ENCODE data around the gene PPARD.
"Not testable (repeated sequence)": the region's sequence is repeated elsewhere in the genome, so short reads cannot be mapped to it uniquely, and the experiment has no call there.

PPARD gene

DNA sequence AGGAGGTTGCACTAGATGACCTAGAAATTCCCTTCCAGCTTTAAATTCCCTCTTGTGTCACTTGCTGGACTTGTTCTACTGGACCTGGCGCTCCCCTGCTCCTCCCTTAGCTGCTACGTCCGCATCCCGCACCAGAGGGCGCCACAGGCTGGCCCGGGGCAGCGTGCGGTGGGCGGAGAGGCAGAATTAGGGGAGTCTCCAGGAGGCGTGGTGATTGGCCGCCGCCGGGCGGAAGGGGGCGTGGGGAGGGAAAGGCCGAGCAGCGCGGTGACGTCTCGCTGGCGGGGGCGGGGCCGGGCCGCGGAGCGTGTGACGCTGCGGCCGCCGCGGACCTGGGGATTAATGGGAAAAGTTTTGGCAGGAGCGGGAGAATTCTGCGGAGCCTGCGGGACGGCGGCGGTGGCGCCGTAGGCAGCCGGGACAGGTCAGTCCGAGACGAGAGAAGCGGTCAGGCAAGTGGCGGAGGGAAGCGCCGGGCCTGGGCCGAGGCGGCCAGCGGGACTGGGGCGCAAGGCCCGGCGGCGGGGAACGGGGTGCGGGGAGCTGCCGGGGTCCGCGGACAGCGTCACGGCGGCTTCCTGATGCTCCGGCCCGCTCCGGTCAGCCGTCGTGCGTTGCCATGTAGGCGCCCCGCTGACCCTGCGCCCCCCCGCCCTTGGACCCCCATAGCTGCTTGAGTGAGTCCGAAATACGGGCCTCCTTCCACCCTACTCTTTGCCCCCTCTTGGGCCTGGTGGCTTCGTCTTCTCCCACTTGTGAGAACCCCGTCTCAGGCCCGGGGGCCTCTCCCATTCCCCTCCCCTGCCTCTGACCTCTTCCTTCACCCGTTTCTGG lies at the start of gene PPARD:
Gene PPARD (plus strand): TSS at position 301 of the 834 bp plus-strand sequence. CDS start 68,530 bp downstream, outside the sequence.
- DNase-seq (ENCODE audit: low spot score), result peak; percentile 94

DNA sequence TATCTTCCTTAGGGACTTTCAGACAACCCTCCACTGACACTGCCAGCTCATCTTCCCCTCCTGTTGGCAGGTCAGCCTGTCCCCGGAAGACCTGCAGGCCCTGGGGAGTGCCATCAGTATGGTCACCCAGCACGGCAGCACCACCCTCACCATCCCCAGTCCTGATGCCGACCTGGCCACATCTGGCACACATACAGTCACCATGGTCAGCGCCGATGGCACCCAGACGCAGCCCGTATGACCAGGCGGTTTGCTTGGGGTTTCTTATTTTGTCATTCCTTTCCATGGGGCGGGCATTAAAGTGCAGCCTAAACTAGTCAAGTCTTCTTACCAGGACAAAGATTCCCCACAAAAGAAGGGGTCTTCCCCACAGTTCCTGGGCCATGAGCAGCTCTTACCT lies 48.7 kb upstream of the PPARD start:
- DNase-seq (ENCODE audit: low spot score), result no peak

DNA sequence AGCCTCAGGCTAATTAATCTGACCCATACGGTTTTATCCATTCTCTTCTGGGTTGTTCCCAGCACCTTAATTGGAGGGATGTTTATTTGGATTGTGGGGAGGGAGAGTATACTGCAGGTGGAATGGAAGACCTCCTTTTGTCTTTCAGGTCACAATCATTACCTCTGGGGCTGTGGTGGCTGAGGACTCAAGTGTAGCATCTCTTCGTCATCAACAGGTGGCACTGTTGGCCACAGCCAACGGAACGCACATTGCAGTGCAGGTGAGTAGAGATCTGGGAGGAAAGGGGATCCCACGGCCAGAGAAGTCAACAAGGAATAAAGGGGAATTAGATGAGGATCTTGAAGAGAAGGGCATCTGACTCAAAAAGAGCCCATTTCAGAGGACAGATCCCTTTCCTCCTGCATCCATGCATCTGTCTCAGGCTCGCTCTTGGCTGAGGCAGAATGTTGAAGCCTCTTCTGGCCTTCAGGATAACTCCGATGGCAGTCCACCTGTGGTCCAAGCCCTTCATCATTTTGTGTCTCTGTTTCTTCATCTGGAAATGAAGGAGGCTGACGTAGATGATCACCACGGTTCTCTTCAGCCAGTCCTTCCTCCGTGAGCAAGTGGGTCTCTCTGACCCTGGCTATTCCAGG lies 47.9 kb upstream of the PPARD start:
- DNase-seq (ENCODE audit: low spot score), result peak; percentile 48

DNA sequence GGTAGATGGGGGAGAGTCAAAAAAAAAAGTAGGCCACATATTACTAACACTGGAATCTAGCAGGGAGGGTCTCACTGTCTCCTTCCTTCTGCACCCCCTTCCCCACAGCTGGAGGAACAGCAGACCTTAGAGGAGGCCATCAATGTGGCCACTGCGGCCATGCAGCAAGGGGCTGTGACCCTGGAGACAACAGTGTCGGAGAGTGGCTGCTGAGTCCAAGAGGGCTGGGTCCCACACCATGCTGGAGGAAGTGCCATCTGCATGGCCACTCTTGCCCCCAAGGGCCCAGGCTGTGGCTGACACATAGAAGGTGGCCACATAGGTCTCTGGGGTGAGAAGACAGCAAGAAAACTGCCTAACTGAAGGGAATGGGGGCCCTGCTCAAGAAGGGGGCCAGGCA lies 47.3 kb upstream of the PPARD start:
- DNase-seq (ENCODE audit: low spot score), result no peak

DNA sequence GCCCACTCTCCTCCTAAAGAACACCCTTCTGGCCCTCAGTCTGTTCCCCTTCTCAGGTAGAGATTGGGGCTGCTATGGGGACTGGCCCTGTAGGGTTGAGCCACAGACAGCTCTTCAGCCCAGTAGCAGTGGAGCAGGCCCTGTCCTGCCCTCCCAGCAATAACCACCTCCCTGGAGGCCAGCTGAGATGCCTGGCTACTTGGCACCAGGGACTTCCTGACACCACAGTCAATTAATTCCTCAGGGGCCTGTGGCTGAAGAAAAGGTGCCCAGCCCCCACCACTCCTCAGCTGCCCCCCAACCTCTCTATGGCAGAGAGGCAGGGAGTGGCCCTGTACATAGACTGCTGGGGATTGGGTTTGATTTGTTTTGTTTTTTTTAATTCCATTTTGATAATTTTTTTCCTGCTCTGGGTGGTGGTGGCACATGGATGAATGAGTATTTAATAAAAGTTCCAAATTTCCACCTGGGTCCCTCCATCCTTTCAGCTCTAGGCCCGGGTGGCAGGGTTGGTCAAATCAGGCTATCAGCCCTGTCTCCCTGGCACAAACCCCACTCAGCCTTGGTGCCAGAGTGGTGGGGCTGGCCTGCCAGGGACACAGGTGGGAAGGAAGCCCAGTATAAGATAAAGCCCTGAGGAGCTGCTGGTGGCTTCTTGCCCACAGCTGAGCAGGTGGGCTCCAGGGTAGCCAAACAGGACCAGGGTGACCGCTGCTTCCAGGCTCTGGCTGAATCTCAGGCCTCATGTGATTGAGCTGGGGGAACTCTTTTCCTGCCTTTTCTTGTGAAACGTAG lies 46.6 kb upstream of the PPARD start:
- no peak for DNase-seq (ENCODE audit: low spot score)

DNA sequence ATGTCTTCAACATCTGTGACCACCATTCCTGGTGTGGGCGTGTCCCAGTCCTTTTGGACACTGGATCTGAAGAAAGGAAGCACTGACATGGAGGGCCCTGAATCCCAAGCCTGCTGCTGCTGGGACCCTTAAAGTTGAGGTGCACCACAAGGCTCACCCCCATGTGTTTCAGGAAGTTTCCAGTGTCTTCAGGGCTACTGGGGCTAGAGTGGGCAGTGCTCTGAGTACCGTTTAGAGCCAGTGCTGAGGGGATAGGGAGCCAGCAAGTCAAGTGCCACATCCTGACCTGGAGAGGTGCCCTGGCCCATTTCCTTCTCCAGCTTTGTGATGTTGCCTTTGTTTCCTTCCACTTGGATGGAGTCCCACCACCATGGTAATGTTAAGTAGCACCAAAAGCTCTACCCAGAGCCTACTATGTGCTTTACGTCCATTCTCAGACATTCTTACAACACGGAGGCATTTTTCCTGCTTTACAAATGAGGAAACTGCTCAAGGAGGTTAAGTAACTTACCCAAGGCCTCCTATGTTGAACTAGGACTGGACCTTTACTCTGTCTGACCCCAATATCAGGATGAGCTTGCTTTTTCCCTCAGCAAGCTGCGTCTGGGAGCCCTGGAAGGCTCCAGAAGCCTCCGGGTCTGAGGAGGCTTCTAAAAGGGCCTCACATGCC lies 45.3 kb upstream of the PPARD start:
- no peak for DNase-seq (ENCODE audit: low spot score)

DNA sequence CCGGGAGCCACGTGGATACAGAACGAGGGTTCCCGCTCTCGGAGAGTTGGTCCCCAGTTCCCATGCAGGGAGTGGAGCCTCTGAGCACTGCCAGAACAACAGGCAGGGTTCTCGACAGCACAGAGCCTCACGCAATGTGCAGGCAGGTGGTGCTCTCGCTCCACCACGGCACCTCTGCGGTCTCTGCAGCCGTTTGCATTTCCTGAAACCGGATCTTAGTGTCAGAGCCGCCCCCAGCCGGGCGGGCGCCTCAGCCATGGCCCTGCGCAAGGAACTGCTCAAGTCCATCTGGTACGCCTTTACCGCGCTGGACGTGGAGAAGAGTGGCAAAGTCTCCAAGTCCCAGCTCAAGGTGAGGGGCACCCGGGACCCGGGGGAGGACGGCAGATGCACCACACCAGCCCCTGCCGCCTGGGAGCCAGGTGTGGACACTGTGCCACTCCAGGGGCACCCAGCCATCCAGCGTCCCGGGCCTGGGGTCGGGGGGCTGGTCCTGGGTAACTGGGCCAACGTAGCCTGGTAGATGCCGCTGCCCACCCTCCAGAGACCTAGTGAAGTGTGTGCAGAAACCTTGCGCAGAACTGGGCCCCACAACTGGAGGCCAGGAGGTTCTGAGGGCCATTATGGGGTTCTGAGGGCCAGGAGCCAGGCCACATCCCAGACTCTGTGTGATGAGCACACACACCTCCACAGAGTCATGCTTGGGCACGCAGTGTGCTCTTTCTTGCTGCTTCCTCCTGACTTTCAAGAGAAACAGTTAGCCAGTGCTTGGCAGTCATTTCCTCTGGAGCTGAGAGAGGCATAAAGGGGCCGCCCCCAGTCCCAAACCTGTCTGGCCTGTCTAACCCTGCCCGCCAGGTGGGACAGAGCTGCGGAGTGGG lies 44.5 kb upstream of the PPARD start, which contains the start of gene DEF6:
Gene DEF6 (plus strand): TSS at position 218 of the 881 bp plus-strand sequence. CDS start 39 bp downstream, at position 257.
- peak; percentile 93 for DNase-seq (ENCODE audit: low spot score)

DNA sequence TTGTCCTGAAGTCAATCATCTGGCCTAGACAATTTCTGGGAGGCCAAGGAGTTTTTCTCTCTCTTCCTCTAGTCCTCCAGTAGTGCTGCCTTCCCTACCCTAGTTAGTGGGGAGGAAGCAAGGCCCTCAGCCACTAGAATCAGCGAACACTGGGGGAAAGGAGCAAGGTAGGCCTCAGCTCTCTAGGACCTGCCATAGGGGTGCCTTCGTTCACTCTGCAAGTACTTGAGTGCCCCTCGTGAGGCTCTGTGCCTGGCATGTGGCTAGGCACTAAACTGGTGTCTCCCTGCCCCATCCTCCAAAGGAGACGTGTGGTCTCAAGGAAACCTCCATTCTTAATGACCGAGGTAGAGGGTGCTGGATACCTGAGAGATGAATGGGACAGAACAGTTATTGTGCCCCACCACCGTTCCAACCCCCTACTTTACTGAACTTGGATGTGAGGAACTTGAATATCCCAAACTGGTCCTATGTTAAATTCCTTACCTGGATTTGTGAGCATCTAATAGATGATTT lies 43.7 kb upstream of the PPARD start:
- DNase-seq (ENCODE audit: low spot score), result no peak

DNA sequence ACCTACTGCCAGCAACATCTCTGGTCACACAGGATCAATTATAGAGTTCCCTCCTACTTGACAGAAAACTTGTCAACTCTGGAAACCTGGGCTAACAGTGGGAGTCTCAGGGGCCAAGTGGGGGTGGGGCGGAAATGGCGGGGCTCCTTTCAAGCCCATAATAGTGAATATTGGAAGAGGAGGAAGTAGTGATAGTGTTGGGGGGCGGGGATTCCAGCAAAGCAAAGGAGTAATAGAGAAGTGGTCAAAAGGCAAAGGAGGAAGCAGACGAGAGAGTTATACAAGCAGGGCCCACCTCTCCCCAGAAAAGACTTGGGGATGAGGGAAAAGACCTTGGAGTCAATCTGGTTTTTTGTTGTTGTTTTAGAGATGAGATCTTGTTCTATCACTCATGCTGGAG lies 42.7 kb upstream of the PPARD start:
- DNase-seq (ENCODE audit: low spot score), result no peak

DNA sequence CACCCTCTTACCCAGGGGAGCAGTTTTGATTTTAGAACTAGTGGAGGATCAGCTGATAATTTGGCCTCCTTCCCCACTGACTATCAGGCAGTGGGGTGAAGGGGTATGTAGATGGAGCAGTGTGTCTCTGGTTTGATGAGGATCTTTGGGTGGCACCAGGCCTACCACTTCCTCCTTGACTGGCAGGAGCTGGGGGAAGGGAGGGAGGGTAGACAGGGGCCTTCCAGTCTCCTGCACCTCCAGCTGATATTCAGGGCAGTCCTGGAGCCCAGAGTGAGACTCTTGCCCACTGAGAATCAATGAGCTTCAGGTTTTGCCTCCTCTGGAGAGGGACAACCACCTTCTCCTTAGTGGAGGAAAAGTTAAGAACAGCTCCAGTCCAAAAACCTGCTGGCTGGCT lies 41.5 kb upstream of the PPARD start:
- no peak for DNase-seq (ENCODE audit: low spot score)

DNA sequence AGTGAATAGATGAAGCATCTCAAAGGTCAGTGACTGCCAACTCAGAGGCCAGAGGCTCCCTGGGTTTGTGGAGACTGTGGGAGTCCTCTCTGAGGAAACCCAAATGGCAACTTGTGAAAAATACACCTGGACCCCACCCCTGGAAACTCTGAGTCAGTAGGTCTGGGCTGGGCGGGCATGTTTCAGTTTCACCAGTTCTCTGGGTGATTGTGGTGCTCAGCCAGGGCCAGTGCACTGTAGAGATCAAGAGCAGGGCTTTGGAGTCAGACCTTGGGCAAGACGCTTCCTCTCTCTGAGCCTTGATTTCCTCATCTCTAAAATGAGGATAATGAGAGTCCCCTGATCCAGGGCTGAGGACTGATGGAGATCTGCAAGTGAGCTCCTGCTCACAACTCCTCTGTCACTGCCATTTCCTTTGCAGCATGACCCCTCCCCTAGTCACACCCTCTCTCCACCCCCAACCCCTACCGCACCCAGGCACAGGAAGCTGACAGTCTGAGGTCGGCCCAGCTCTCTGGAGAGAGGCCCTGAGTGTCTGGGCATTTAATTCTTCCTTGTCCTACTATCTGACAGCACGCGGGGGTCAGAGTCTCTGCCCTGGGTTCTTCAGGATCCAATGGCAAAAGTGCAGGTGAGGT lies 39.6 kb upstream of the PPARD start:
- DNase-seq (ENCODE audit: low spot score), result peak; percentile 51

DNA sequence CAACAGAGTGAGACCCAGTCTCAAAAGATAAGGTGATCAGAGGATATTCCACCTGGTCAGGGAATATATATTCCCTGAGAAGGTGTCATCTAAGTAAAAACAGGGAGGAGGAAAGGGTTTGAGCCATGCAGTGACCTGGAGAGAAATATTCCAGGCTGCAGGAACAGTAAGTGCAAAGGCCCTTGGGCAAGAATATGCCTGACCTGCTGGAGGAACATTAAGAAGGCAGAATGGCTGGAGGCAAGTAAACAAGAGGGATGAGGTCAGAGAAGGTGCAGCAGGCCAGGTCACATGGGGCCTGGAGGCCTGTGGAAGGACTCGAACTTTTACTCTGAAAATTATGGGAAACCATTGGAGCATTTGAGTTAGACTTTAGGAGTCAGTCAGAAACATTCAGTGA lies 38.1 kb upstream of the PPARD start:
- no peak for DNase-seq (ENCODE audit: low spot score)

DNA sequence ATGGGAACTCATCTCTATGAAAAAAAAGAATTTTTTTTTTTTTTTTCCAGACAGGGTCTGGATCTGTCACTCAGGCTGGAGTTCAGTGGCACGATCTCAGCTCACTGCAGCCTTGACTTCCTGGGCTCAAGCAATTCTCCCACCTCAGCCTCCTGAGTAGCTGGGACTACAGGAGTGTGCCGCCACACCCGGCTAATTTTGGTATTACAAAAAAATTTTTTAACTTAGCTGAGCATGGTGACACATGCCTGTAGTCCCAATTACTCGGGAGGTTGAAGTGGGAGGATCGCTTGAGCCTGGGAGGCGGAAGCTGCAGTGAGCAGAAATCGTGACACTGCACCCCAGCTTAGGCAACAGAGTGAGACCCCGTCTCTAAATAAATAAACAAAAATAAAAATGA lies 37.2 kb upstream of the PPARD start:
- no peak for DNase-seq (ENCODE audit: low spot score)

DNA sequence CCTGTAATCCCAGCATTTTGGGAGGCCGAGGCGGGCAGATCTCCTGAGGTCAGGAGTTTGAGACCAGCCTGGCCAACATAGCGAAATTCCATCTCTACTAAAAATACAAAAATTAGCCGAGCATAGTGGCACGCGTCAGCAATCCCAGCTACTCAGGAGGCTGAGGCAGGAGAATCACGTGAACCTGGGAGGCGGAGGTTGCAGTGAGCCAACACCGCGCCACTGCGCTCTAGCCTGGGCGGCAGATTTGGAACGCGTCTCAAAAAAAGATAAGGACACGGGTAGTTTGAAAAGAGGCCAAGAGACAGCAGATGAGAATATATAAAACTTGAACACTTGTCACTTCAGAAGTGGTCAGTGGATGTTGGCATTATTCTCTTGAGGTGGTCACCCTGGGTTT lies 35.2 kb upstream of the PPARD start:
- not testable (repeated sequence) for DNase-seq (ENCODE audit: low spot score)

DNA sequence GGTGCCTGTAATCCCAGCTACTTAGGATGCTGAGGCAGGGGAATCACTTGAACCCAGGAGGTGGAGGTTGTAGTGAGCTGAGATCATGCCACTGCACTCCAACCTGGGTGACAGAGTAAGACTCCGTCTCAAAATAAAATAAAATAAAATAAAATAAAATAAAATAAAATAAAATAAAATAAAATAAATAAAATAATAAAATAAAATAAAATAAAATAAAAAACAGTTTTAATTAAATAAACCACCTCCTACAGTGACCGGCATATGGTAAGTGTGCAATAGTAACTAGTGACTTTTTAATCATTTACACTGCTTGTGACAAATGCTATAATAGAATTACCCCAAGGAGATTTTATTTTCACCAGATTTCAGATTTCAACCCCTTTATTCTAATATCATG lies 33.8 kb upstream of the PPARD start:
- DNase-seq (ENCODE audit: low spot score), result not testable (repeated sequence)

DNA sequence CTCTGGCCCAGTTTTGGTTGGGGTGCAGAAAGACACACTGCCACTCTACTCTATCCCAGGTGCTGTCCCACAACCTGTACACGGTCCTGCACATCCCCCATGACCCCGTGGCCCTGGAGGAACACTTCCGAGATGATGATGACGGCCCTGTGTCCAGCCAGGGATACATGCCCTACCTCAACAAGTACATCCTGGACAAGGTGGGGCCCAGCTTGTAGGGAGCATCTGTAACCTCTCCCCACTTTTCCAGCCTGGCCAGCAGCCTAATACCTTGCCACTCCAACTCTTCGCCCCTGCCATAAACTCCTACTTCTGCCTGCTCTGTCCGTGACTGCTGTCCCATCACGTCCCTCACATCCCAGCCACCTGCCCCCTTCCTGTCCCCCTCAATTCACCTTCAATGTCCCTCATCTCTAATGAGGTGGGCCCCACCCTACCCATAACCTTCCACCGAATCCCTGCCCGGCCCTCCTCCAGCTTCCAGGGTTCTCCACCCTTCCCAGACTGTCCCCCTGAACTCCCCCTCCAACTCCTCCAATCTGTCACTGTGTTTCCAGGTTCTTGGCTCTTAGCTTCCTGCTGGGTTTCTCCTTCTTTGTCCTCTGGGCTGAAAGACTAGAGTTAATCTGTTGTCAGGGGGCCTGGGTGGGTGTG lies 32.6 kb upstream of the PPARD start:
- DNase-seq (ENCODE audit: low spot score), result no peak

DNA sequence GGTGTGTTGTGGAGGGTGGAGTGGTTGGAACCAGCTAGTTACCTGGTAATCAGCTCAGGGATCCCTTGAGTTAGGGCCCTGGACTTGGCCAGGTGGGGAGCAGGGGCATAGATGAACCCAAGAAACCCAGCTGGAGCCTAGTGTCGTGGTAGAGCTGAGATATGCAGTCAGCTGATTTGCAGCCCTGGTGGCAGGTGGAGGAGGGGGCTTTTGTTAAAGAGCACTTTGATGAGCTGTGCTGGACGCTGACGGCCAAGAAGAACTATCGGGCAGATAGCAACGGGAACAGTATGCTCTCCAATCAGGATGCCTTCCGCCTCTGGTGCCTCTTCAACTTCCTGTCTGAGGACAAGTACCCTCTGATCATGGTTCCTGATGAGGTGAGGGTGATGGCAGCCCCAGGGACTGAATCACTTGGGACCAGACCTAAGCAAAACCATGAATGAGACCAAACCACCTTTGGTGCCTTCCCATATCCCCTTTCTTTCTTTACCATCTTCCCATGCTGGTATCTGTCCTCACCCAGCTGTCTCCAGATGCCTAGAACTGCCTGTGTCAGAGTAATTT lies 32.0 kb upstream of the PPARD start:
- DNase-seq (ENCODE audit: low spot score), result no peak

DNA sequence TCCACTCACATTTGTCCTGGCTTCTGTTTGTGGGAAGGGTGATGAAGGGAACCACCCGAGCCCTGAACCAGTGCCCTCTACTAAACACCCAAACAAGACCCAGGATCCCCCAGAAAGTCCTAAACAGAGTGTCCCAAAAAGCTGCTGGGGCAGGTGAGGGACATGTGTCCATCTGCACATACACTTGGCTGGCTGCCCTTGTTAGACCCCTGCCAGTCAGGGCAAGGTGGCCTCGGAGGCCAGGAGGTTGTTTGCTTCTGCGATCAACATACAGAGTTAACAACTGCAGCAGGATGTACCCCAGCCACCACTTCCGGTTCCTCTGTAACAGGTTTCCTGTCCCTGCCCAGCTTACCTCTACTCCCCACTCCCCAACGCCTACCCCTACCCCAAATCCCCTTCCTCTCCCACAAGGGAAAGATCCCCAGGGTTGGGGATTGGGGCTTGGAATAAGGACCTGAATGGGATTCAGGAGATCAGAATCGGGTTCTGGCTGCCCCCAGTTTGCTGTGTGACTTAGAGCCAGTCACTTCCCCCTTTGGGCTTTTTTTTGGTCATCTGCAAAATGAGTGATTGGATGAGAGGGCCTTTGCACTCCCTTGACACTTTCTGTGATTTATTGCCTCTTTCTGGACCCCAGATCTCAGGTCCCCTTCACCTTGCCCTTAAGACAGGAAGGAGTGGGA lies 30.8 kb upstream of the PPARD start:
- no peak for DNase-seq (ENCODE audit: low spot score)

Measured in kidney capillary endothelial cell (primary cell).